ENCODE data around the gene COL15A1.
"Not testable (repeated sequence)": the region's sequence is repeated elsewhere in the genome, so short reads cannot be mapped to it uniquely, and the experiment has no call there.

Gene COL15A1

GRCh38 chr9:99006511-99006910 is 62.8 kb downstream of the COL15A1 start:
- Mint-ChIP-seq H3K4me3 (no peak overlapping the region), H3K27ac (no peak overlapping the region)

DNA sequence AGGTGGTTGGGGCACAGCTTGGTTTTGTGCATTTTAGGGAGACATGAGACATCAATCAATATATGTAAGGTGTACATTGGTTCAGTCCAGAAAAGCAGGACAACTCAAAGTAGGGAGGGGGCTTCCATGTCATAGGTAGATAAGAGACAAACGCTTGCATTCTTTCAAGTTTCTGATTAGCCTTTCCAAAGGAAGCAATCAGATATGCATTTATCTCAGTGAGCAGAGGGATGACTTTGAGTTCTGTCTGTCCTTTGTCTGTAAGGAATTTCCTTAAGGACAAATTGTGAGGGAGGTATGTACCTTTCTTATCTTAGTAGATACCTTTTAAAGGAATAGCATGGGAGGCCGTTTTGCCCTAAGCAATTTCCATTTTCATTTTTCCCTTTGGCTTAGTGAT is 63.3 kb downstream of the COL15A1 start:
- no peak for TF ChIP-seq CTCF (IDR thresholded peaks at IDR 0.05)
- H3K9me3 Mint-ChIP-seq, result peaks cover 48% of the 10 kb centered on the region
- H3K4me3 Mint-ChIP-seq, result no peak overlapping the region
- peaks cover 18% of the 10 kb centered on the region for H3K27me3 Mint-ChIP-seq (ENCODE audit: low read depth, poor library complexity)
- no peak overlapping the region for H3K27ac Mint-ChIP-seq
- no peaks in the 10 kb centered on the region for H3K4me1 Mint-ChIP-seq
- no peak for DNase-seq
- peaks cover 5% of the 10 kb centered on the region for H3K36me3 Mint-ChIP-seq (ENCODE audit: low read depth)

More at GRCh38 chr9:99006511-99006910, 62.8 kb downstream of the COL15A1 start:
- H3K27me3 Mint-ChIP-seq (ENCODE audit: low read depth, poor library complexity), result peaks cover 19% of the 10 kb centered on the region
- DNase-seq, result no peak
- peaks cover 5% of the 10 kb centered on the region for H3K36me3 Mint-ChIP-seq (ENCODE audit: low read depth)
- no peak for TF ChIP-seq CTCF (IDR thresholded peaks at IDR 0.05)
- no peaks in the 10 kb centered on the region for H3K4me1 Mint-ChIP-seq
- H3K9me3 Mint-ChIP-seq, result peaks cover 43% of the 10 kb centered on the region

DNA sequence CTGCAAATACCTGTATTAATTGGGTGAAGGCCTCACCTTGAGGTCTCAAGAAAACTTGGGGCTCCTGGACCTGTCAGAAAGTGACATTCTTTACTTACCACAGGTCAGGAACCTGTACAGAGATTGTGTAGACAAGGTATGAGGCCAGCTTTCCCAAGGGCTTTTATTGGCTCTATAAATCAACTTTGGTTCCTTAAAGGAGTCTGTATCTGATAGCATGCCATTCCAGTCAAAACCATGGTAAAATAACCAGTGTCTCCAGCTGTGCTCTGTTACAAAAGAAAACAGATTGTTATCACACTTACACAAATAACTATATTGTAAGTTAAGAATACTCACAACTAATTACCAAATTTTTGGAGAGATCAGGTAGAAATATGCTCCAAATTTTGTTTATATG is 64.5 kb downstream of the COL15A1 start:
- no peak overlapping the region for H3K4me3 Mint-ChIP-seq
- H3K27me3 Mint-ChIP-seq (ENCODE audit: low read depth, poor library complexity), result peaks cover 18% of the 10 kb centered on the region
- H3K9me3 Mint-ChIP-seq, result peaks cover 57% of the 10 kb centered on the region
- DNase-seq, result no peak
- no peak overlapping the region for H3K27ac Mint-ChIP-seq
- peaks cover 5% of the 10 kb centered on the region for H3K36me3 Mint-ChIP-seq (ENCODE audit: low read depth)
- no peaks in the 10 kb centered on the region for H3K4me1 Mint-ChIP-seq
- no peak for TF ChIP-seq CTCF (IDR thresholded peaks at IDR 0.05)

DNA sequence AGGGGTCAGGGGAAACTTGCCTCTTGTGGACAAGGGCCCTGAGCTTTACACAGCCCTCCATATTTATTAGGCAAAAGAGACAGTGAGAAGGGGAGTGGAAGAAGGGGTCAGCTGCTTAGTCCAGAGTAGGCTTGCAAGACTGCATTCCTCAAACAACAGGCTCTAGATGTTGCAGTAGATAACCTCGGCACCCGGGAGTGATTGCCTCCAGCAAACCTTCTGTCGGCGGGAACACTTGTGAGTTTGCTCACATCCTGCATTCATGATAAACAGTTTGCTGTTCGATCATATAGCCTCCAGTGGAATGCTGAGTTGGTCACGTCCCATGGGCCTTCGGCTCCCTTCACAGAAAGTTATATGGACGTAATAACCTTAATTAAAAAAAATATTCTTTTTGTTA is 66.7 kb downstream of the COL15A1 start:
- H3K4me1 Mint-ChIP-seq; DNase-seq; H3K36me3 Mint-ChIP-seq (ENCODE audit: low read depth); H3K27me3 Mint-ChIP-seq (ENCODE audit: low read depth, poor library complexity); H3K4me3 Mint-ChIP-seq; H3K27ac Mint-ChIP-seq: not testable (repeated sequence)
- H3K9me3 Mint-ChIP-seq, result peaks cover 63% of the 10 kb centered on the region

DNA sequence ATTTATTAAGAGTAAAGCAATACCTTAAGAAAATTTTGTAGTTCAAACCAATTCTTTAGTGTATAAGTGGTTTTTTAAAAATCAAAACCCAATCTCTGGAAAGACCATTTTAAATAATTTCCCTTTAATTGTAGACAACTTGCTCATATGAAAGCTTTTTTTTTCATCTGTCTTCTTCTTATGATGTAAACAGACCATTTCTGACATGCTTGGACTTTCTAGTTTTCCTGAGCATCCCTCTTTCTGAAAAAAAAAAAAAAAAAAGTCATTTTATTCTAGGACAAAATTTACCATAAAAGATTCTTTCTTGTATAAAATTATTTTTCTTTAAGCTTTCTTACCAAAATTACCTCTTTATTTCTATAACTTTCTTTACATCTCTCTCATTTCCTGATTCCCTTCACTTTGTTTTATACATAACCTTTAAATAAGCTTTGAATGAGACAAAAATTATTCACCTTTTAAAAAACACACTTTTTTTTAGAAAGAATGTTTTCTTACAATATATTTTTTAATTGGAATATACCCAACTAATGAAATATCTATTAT is 67.5 kb downstream of the COL15A1 start:
- no peak overlapping the region for H3K4me3 Mint-ChIP-seq
- TF ChIP-seq CTCF (IDR thresholded peaks at IDR 0.05), result no peak
- H3K4me1 Mint-ChIP-seq, result no peaks in the 10 kb centered on the region
- peaks cover 5% of the 10 kb centered on the region for H3K36me3 Mint-ChIP-seq (ENCODE audit: low read depth)
- H3K27ac Mint-ChIP-seq, result no peak overlapping the region
- H3K9me3 Mint-ChIP-seq, result peaks cover 63% of the 10 kb centered on the region
- no peak for DNase-seq
- peaks cover 3% of the 10 kb centered on the region for H3K27me3 Mint-ChIP-seq (ENCODE audit: low read depth, poor library complexity)

- Mint-ChIP-seq H3K27me3 (ENCODE audit: low read depth, poor library complexity) (peaks cover 4% of the 10 kb centered on the region), H3K4me1 (no peaks in the 10 kb centered on the region), H3K4me3 (no peak overlapping the region), H3K27ac (no peak overlapping the region), H3K36me3 (ENCODE audit: low read depth) (peaks cover 5% of the 10 kb centered on the region), H3K9me3 (peaks cover 53% of the 10 kb centered on the region)
- no peak for TF ChIP-seq CTCF (IDR thresholded peaks at IDR 0.05)
- DNase-seq, result no peak
Measured at GRCh38 chr9:99012957-99013512, 69.3 kb downstream of the COL15A1 start.
